WI38 (cell line): ENCODE results near the gene CTNNA2.

ENCODE experiments used
- H3K4me3 ChIP-seq: 2 replicates; pipeline ENCODE4 v1.5.1; 2011; ENCODE audit warnings: low read depth, mild to moderate bottlenecking, control low read depth, low read length
- CTCF ChIP-seq: IDR thresholded peaks from 2 replicates; pipeline ENCODE4 v1.5.1; 2012; ENCODE audit warnings: low read depth, mild to moderate bottlenecking, control low read depth, low read length

CTNNA2 gene

GRCh38 chr2:80417737-80418136 lies 904.9 kb downstream of the CTNNA2 start:
- no peak for TF ChIP-seq CTCF
- H3K4me3 ChIP-seq: no peak overlapping the region

GRCh38 chr2:80420530-80421208 lies 907.8 kb downstream of the CTNNA2 start:
- no peak for TF ChIP-seq CTCF
- H3K4me3 ChIP-seq: no peak overlapping the region

- TF ChIP-seq CTCF: no peak
- H3K4me3 ChIP-seq: no peak overlapping the region
Measured at GRCh38 chr2:80429251-80429650, 916.4 kb downstream of the CTNNA2 start.

- no peak overlapping the region for H3K4me3 ChIP-seq
- TF ChIP-seq CTCF: no peak
Measured at GRCh38 chr2:80437959-80438358, 925.1 kb downstream of the CTNNA2 start.

DNA sequence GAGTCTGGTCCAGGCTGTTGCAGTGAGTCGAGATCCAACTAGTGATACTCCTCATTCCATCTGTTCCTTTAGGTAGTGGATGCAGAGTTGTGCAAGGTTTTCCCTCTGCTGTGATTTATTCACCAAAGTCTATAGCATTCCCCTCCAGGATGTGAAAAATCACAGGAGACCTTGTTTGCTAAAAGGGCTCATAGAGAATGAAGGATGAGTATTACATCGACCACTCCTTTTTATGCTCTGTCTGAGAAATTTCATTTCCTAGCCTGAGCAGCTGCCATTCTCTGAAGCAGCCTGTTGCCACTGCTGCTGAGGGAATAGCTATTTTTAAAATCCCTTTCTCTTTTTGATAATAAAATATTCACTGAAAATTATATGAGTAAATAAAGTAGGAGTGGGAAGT lies 925.8 kb downstream of the CTNNA2 start:
- no peak for TF ChIP-seq CTCF

DNA sequence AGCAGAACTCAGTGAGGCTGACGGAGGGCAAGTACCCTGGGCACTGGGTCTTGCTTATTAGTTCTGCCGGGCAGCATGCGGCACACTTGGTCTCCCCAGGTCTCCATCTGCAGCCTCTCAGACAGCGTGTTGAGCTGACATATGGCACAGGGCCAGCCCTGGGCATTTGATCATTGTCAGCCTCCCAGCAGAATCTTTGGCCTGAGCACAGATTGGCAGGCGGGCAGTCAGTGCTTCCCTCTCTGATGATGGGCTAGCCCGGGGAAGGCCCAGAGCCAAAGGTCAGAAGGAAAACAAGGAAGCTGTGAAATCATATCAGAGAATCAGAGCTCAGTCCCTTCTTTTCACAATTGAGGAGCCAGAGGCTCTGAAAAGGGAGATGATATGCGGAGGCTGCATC lies 941.8 kb downstream of the CTNNA2 start:
- TF ChIP-seq CTCF: no peak
- no peak overlapping the region for H3K4me3 ChIP-seq

More for the DNA sequence above, 925.8 kb downstream of the CTNNA2 start:
- H3K4me3 ChIP-seq: no peak overlapping the region

GRCh38 chr2:80459028-80459427 lies 946.2 kb downstream of the CTNNA2 start:
- H3K4me3 ChIP-seq: no peak overlapping the region
- TF ChIP-seq CTCF: no peak
